OCI-LY7 (cell line): ENCODE measurements around the gene TRIP10. TPM values are rescaled to one million over a fixed set of nuclear protein-coding genes. Genes with fewer than 3 reads are reported as not detected.

Source experiments
- Bru-seq: library from RNA; stranded (reverse); fragments of 400-500 nt; gene quantifications from one replicate; lab custom pipeline; 2021; lab: Mats Ljungman, UMichigan
- BruChase-seq, 2 experiments: library from RNA; stranded (reverse); fragments of 400-500 nt; gene quantifications; one replicate each; lab custom pipeline; 2021; lab: Mats Ljungman, UMichigan
- BruUV-seq: library from RNA; stranded (reverse); fragments of 400-500 nt; replicated peaks from 2 replicates; lab custom pipeline; 2021; lab: Mats Ljungman, UMichigan
- CTCF ChIA-PET: fragments of 300-600 bp; sonication (Branson Sonifier 250); formaldehyde crosslinking; loops from one replicate; lab custom pipeline; 2022; ENCODE audit warnings: antibody characterized with exemption; ENCODE audit not compliant: unreplicated experiment; lab: Charles Lee
- POLR2A ChIA-PET: fragments of 300-600 bp; sonication (Branson Sonifier 250); formaldehyde crosslinking; loops from one replicate; lab custom pipeline; 2022; ENCODE audit warnings: antibody characterized with exemption; lab: Charles Lee
- DNase-seq: peaks from one replicate; pipeline ENCODE4 v3.0.0-alpha.2; 2015; ENCODE audit warnings: low spot score
- H2AFZ ChIP-seq: fragments of 200-600 bp; sonication (generic), shearing (Covaris generic); 2 replicates; pipeline ENCODE4 v1.6.1; 2014; ENCODE audit warnings: mild to moderate bottlenecking, antibody characterized with exemption, low read length, moderate library complexity
- H3K27ac ChIP-seq: fragments of 200-600 bp; sonication (generic); 2 replicates; pipeline ENCODE4 v1.5.1; 2014; ENCODE audit warnings: mixed run types, low read depth, mild to moderate bottlenecking, moderate library complexity, low read length, inconsistent platforms; ENCODE audit not compliant: poor library complexity, severe bottlenecking
- H3K36me3 ChIP-seq: fragments of 200-600 bp; sonication (generic); 2 replicates; pipeline ENCODE4 v1.6.1; 2014; ENCODE audit warnings: mild to moderate bottlenecking, antibody characterized with exemption, low read length, moderate library complexity, mixed read lengths; ENCODE audit not compliant: insufficient read depth
- H3K4me1 ChIP-seq: fragments of 200-600 bp; sonication (generic); 2 replicates; pipeline ENCODE4 v1.5.1; 2014; ENCODE audit warnings: mild to moderate bottlenecking, low read length; ENCODE audit not compliant: insufficient read depth, poor library complexity, severe bottlenecking
- H3K4me2 ChIP-seq: fragments of 200-600 bp; sonication (generic); 2 replicates; pipeline ENCODE4 v1.6.1; 2014; ENCODE audit warnings: mild to moderate bottlenecking, low read length
- H3K4me3 ChIP-seq: fragments of 200-600 bp; sonication (generic); 2 replicates; pipeline ENCODE4 v1.5.1; 2014; ENCODE audit warnings: mild to moderate bottlenecking, low read depth, low read length; ENCODE audit not compliant: poor library complexity, severe bottlenecking
- H3K79me2 ChIP-seq: fragments of 200-600 bp; sonication (generic); 2 replicates; pipeline ENCODE4 v1.6.1; 2016; ENCODE audit warnings: low read depth, mild to moderate bottlenecking, low read length, moderate library complexity, mixed read lengths; ENCODE audit not compliant: insufficient read depth
- H3K9me2 ChIP-seq: fragments of 200-600 bp; sonication (generic); 2 replicates; pipeline ENCODE4 v1.6.1; 2016; ENCODE audit warnings: mild to moderate bottlenecking, low read length, mixed read lengths; ENCODE audit not compliant: insufficient read depth
- H3K9me3 ChIP-seq: fragments of 200-600 bp; sonication (generic); 2 replicates; pipeline ENCODE4 v1.6.1; 2014; ENCODE audit warnings: mild to moderate bottlenecking, mixed run types, low read length, mixed read lengths
- H4K20me1 ChIP-seq: fragments of 200-600 bp; sonication (generic); 2 replicates; pipeline ENCODE4 v1.6.1; 2014; ENCODE audit warnings: mild to moderate bottlenecking, antibody characterized with exemption, low read length, moderate library complexity, mixed read lengths; ENCODE audit not compliant: insufficient read depth
- CTCF ChIP-seq: fragments of 200-600 bp; sonication (generic); conservative IDR thresholded peaks from 2 replicates; pipeline ENCODE4 v1.5.1; 2014; ENCODE audit warnings: mild to moderate bottlenecking, antibody characterized with exemption, low read length, moderate library complexity, mixed read lengths
- EZH2phosphoT487 ChIP-seq: fragments of 200-600 bp; sonication (generic); IDR thresholded peaks from 2 replicates; pipeline ENCODE4 v1.6.1; 2018; ENCODE audit warnings: low read depth, borderline replicate concordance, mild to moderate bottlenecking, mixed run types, antibody characterized with exemption, low read length, moderate library complexity, mixed read lengths
- intact Hi-C: fragments of 100-400 bp; cut with micrococcal nuclease; formaldehyde crosslinking; loops from one replicate; pipeline ENCODE4 v1.10.0; 2022; ENCODE audit not compliant: unreplicated experiment
- long read RNA-seq: library from polyadenylated mRNA; stranded (forward); transcript quantifications from one replicate; pipeline ENCODE4 v2.0.0, GENCODE V29; 2022
- total RNA-seq, 2 experiments: library from RNA; depleted of rRNA in 1 of 2; stranded (reverse); fragments of >200 nt in 1 of 2; shearing (Covaris generic) in 1 of 2; gene quantifications; 2 replicates each; pipeline ENCODE4 v1.2.3, GENCODE V29; 2014 to 2022

The TRIP10 gene
- total RNA-seq (2014; rRNA removed; shearing (Covaris generic)) = 16.1 and 22.2 TPM in 2 replicates
- total RNA-seq (2022) = 19.9 TPM in 2 replicates
- percentile 41 among the genes with signal in this experiment for Bru-seq, nascent RNA
- BruChase-seq, experiment 1, labeled RNA remaining after a 6-hour chase = percentile 46 among the genes with signal in this experiment
- percentile 47 among the genes with signal in this experiment for BruChase-seq, experiment 2, labeled RNA remaining after a 2-hour chase
- long read RNA-seq, transcript TRIP10-202 (14 exons, 2,035 nt) = major isoform, 15 of 21 reads
- long read RNA-seq, partial matches to known transcripts = 3 of 21 reads
- long read RNA-seq, other reads (novel, unspliced or antisense) = 3 of 21 reads

- TF ChIP-seq EZH2phosphoT487 = no peak
- TF ChIP-seq CTCF = no peak
- peak within 1 kb of the TSS; percentile 75 for H3K4me3 ChIP-seq
- no peaks in the 10 kb centered on the region for H3K36me3 ChIP-seq
- CTCF ChIA-PET = no interaction called here
- H3K79me2 ChIP-seq = peaks cover 13% of the 10 kb centered on the region; the same call in 1 of the 2 replicates
- peaks cover 53% of the 10 kb centered on the region for H3K4me1 ChIP-seq
- no TSS peak for BruUV-seq
- peak within 1 kb of the TSS; percentile 74 for H3K27ac ChIP-seq
- H2AFZ ChIP-seq = peak within 1 kb of the TSS; percentile 69
- no peaks in the 10 kb centered on the region for H3K9me2 ChIP-seq
- H4K20me1 ChIP-seq = no peaks in the 10 kb centered on the region
- intact Hi-C loops = loop anchor here (5.0 kb wide), 1 partner anchor 137 kb away; no protein-coding TSS in a partner anchor
- peak within 1 kb of the TSS; percentile 93 for H3K4me2 ChIP-seq
- POLR2A ChIA-PET = interaction anchor here (0.6 to 1.0 kb wide), 2 partner anchors 97 to 101 kb away, joined by 3 to 4 read pairs; no protein-coding TSS in a partner anchor
- peak; percentile 96 for DNase-seq
- no peaks in the 10 kb centered on the region for H3K9me3 ChIP-seq
These were observed at the start of gene TRIP10 for GRCh38 chr19:6739390-6739882. TRIP10 (plus strand) TSS chr19:6739680; CDS start chr19:6739762, 82 bp downstream.

GRCh38 chr19:6690160-6690885 lies 49.2 kb upstream of the TRIP10 start:
- Histone ChIP-seq H4K20me1 (no peaks in the 10 kb centered on the region), H3K4me3 (no peak overlapping the region), H3K4me1 (no peaks in the 10 kb centered on the region), H3K79me2 (no peaks in the 10 kb centered on the region), H3K27ac (no peak overlapping the region), H3K9me3 (no peaks in the 10 kb centered on the region; the same call in 1 of the 2 replicates), H3K9me2 (no peaks in the 10 kb centered on the region), H2AFZ (no peak overlapping the region), H3K36me3 (no peaks in the 10 kb centered on the region), H3K4me2 (no peak overlapping the region)
- TF ChIP-seq EZH2phosphoT487 (no peak), CTCF (no peak)
- ChIA-PET CTCF (no interaction called here), POLR2A (no interaction called here)
- no peak for DNase-seq
- intact Hi-C loops = no loop called here
- no TSS peak for BruUV-seq
